SK-N-SH treated with all-trans-retinoic acid at 6 μM for 48 hours (cell line): Measurements from ENCODE around the gene PDSS2.

ENCODE experiments used
- ATAC-seq: fragments of 200-7000 bp; cut with Tn5 transposase; 3 replicates; pipeline ENCODE4 v1.9.1; 2020; ENCODE audit warnings: mild to moderate bottlenecking, moderate library complexity
- ARNTL ChIP-seq: fragments of 450-650 bp; formaldehyde crosslinking; IDR thresholded peaks from 2 replicates; pipeline ENCODE4 v1.5.0; 2020; ENCODE audit warnings: low read depth, mild to moderate bottlenecking, moderate library complexity, borderline replicate concordance
- BACH2 ChIP-seq: fragments of 250-450 bp; sonication (Bioruptor Pico); IDR thresholded peaks from 2 replicates; pipeline ENCODE4 v1.9.0; 2021; ENCODE audit warnings: mild to moderate bottlenecking, borderline replicate concordance
- CREB5 ChIP-seq: fragments of 250-450 bp; sonication (Bioruptor Pico); IDR thresholded peaks from 2 replicates; pipeline ENCODE4 v1.5.1; 2020; ENCODE audit warnings: low read depth, mild to moderate bottlenecking, moderate library complexity
- CSDC2 ChIP-seq: fragments of 250-450 bp; sonication (Bioruptor Pico); IDR thresholded peaks from 2 replicates; pipeline ENCODE4 v1.5.0; 2020; ENCODE audit warnings: mild to moderate bottlenecking, moderate library complexity
- ESRRG ChIP-seq: fragments of 250-450 bp; sonication (Bioruptor Pico); IDR thresholded peaks from 2 replicates; pipeline ENCODE4 v1.6.1; 2021; ENCODE audit warnings: mild to moderate bottlenecking
- ISL1 ChIP-seq: fragments of 250-450 bp; sonication (Bioruptor Pico); IDR thresholded peaks from 2 replicates; pipeline ENCODE4 v2.1.2; 2022; ENCODE audit warnings: mild to moderate bottlenecking, moderate library complexity
- OSR1 ChIP-seq: fragments of 250-450 bp; sonication (Bioruptor Pico); IDR thresholded peaks from 2 replicates; pipeline ENCODE4 v1.8.0; 2022; ENCODE audit warnings: moderate library complexity, mild to moderate bottlenecking, inconsistent platforms
- PATZ1 ChIP-seq: fragments of 250-450 bp; sonication (Bioruptor Pico); IDR thresholded peaks from 2 replicates; pipeline ENCODE4 v1.8.0; 2020; ENCODE audit warnings: mild to moderate bottlenecking, moderate library complexity, borderline replicate concordance
- PPARA ChIP-seq: fragments of 250-450 bp; sonication (Bioruptor Pico); IDR thresholded peaks from 2 replicates; pipeline ENCODE4 v1.5.0; 2020; ENCODE audit warnings: mild to moderate bottlenecking, borderline replicate concordance
- RARB ChIP-seq: fragments of 250-450 bp; sonication (Bioruptor Pico); IDR thresholded peaks from 2 replicates; pipeline ENCODE4 v1.8.0; 2021; ENCODE audit warnings: mild to moderate bottlenecking, moderate library complexity
- SNAI2 ChIP-seq: fragments of 250-450 bp; sonication (Bioruptor Pico); IDR thresholded peaks from 2 replicates; pipeline ENCODE4 v1.5.0; 2020; ENCODE audit warnings: mild to moderate bottlenecking, moderate library complexity
- TCF4 ChIP-seq: fragments of 250-450 bp; sonication (Bioruptor Pico); IDR thresholded peaks from 2 replicates; pipeline ENCODE4 v1.8.0; 2021; ENCODE audit warnings: mild to moderate bottlenecking, moderate library complexity, borderline replicate concordance
- TSHZ2 ChIP-seq: fragments of 250-450 bp; sonication (Bioruptor Pico); IDR thresholded peaks from 2 replicates; pipeline ENCODE4 v1.5.0; 2020; ENCODE audit warnings: mild to moderate bottlenecking, moderate library complexity
- ZFP3 ChIP-seq: fragments of 250-450 bp; sonication (Bioruptor Pico); IDR thresholded peaks from 2 replicates; pipeline ENCODE4 v1.5.0; 2020; ENCODE audit warnings: mild to moderate bottlenecking, moderate library complexity
- ZFP30 ChIP-seq: fragments of 450-650 bp; formaldehyde crosslinking; IDR thresholded peaks from 2 replicates; pipeline ENCODE4 v1.5.0; 2022; ENCODE audit warnings: mild to moderate bottlenecking, moderate library complexity
- ZNF565 ChIP-seq: fragments of 450-650 bp; formaldehyde crosslinking; conservative IDR thresholded peaks from 2 replicates; pipeline ENCODE4 v1.5.0; 2020; ENCODE audit warnings: low read depth, mild to moderate bottlenecking, moderate library complexity
- ZNF70 ChIP-seq: fragments of 450-650 bp; formaldehyde crosslinking; IDR thresholded peaks from 2 replicates; pipeline ENCODE4 v1.5.0; 2020; ENCODE audit warnings: mild to moderate bottlenecking, moderate library complexity
- ZNF8 ChIP-seq: fragments of 450-650 bp; formaldehyde crosslinking; IDR thresholded peaks from 2 replicates; pipeline ENCODE4 v1.5.0; 2020; ENCODE audit warnings: mild to moderate bottlenecking, moderate library complexity
- TF ChIP-seq, protein P1 (sequence below): fragments of 250-450 bp; sonication (Bioruptor Pico); IDR thresholded peaks from 2 replicates; pipeline ENCODE4 v1.5.1; 2021; ENCODE audit warnings: mild to moderate bottlenecking, moderate library complexity
- TF ChIP-seq, protein P2 (sequence below): fragments of 250-450 bp; sonication (Bioruptor Pico); IDR thresholded peaks from 2 replicates; pipeline ENCODE4 v1.8.0; 2021; ENCODE audit warnings: low read depth, mild to moderate bottlenecking, moderate library complexity, borderline replicate concordance

The PDSS2 gene

GRCh38 chr6:107490566-107491137 is 31.3 kb upstream of the PDSS2 start:
- ATAC-seq: peak; percentile 8; the same call in 2 of the 3 replicates

DNA sequence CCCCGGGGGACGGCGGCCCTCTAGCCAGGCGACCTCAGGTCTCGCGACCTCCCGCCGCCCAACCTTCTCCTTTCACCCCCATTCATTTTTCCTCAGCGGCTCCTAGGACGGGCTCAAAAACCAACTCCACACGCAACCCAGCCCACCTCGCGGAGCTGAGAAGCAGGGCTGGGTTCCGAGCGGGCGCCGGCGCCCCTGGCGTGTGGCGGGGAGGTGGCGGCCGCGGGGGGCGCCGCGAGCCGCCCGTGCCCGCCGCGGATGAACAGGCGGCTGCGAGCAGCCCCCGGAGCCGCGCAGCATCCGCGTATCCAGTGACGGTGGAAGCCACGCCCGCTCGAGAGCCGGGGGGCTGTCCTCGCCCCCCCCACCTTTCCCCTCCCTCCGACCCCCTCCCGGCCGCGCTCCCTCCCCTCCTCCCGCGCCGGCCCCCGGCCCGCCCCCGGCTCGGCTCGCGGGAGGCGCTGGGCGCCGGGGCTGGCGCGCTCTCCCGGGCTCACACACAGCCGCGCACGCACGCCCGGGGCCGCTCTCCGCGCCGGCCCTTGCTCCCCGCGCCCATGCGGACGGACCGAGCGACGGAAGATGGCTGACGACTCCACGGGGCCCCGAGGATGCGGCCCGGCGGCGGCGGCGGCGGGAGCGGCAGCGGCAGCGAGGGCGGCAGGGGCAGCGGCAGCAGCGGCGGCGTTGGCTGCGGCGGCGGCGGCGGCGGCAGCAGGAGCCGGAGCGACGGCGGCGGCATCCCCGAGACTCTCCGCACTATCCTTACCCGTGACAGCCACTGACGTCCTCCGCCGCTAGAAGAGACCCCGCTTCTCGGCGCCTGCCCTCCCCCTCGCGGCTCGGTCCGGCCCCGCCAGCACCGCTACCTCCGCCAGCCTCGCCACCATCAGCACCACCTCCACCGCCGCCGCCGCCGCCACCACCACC is 30.5 kb upstream of the PDSS2 start, which contains the start of gene SOBP:
SOBP (plus strand) TSS at position 482 of the 930 bp plus-strand sequence. CDS start 500 bp downstream, outside the sequence.
- peak; percentile 29 for ATAC-seq
- no peak for TF ChIP-seq ZFP3 (CRISPR knock-in tag)
- TF ChIP-seq, protein P1, sequence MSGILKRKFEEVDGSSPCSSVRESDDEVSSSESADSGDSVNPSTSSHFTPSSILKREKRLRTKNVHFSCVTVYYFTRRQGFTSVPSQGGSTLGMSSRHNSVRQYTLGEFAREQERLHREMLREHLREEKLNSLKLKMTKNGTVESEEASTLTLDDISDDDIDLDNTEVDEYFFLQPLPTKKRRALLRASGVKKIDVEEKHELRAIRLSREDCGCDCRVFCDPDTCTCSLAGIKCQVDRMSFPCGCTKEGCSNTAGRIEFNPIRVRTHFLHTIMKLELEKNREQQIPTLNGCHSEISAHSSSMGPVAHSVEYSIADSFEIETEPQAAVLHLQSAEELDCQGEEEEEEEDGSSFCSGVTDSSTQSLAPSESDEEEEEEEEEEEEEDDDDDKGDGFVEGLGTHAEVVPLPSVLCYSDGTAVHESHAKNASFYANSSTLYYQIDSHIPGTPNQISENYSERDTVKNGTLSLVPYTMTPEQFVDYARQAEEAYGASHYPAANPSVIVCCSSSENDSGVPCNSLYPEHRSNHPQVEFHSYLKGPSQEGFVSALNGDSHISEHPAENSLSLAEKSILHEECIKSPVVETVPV (CRISPR knock-in tag): no peak
- no peak for TF ChIP-seq ZNF8 (CRISPR knock-in tag)
- no peak for TF ChIP-seq CREB5 (CRISPR knock-in tag)
- no peak for TF ChIP-seq ZNF565 (CRISPR knock-in tag)
- no peak for TF ChIP-seq ISL1 (CRISPR knock-in tag)
- no peak for TF ChIP-seq SNAI2 (CRISPR knock-in tag)
- no peak for TF ChIP-seq PPARA (CRISPR knock-in tag)
- no peak for TF ChIP-seq CSDC2 (CRISPR knock-in tag)

More at GRCh38 chr6:107490566-107491137, 31.3 kb upstream of the PDSS2 start:
- TF ChIP-seq ZFP30 (CRISPR knock-in tag) (no peak), TCF4 (no peak), BACH2 (no peak), OSR1 (CRISPR knock-in tag) (no peak), PPARA (CRISPR knock-in tag) (no peak), ARNTL (CRISPR knock-in tag) (no peak), PATZ1 (CRISPR knock-in tag) (no peak), ZNF565 (CRISPR knock-in tag) (no peak), CSDC2 (CRISPR knock-in tag) (no peak), TSHZ2 (CRISPR knock-in tag) (no peak), ESRRG (CRISPR knock-in tag) (no peak), SNAI2 (CRISPR knock-in tag) (no peak), ZNF70 (CRISPR knock-in tag) (no peak), RARB (CRISPR knock-in tag) (no peak), CREB5 (CRISPR knock-in tag) (no peak), ZFP3 (CRISPR knock-in tag) (no peak), ISL1 (CRISPR knock-in tag) (no peak)
- TF ChIP-seq, protein P1 (CRISPR knock-in tag): no peak
- TF ChIP-seq, protein P2, sequence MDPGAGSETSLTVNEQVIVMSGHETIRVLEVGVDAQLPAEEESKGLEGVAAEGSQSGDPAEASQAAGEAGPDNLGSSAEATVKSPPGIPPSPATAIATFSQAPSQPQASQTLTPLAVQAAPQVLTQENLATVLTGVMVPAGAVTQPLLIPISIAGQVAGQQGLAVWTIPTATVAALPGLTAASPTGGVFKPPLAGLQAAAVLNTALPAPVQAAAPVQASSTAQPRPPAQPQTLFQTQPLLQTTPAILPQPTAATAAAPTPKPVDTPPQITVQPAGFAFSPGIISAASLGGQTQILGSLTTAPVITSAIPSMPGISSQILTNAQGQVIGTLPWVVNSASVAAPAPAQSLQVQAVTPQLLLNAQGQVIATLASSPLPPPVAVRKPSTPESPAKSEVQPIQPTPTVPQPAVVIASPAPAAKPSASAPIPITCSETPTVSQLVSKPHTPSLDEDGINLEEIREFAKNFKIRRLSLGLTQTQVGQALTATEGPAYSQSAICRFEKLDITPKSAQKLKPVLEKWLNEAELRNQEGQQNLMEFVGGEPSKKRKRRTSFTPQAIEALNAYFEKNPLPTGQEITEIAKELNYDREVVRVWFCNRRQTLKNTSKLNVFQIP (CRISPR knock-in tag): no peak
